SJSA1 (cell line): ENCODE measurements around the gene ARHGEF28. TPM values are rescaled to one million over a fixed set of nuclear protein-coding genes. Genes with fewer than 3 reads are reported as not detected.

Experiments used
- DNase-seq, 2 experiments: peaks; one replicate each; pipeline ENCODE4 v3.0.0-alpha.2; 2015 to 2020; ENCODE audit warnings: low spot score in 2 of 2, low read depth in 1 of 2
- H3K27ac ChIP-seq: fragments of 250-450 bp; sonication (Bioruptor Pico); 2 replicates; pipeline ENCODE4 v1.5.1; 2020; ENCODE audit warnings: mild to moderate bottlenecking, moderate library complexity
- H3K27me3 ChIP-seq: fragments of 250-450 bp; sonication (Bioruptor Pico); replicated peaks from 2 replicates; pipeline ENCODE4 v1.5.1; 2020; ENCODE audit warnings: mild to moderate bottlenecking, moderate library complexity
- H3K36me3 ChIP-seq: fragments of 250-450 bp; sonication (Bioruptor Pico); 2 replicates; pipeline ENCODE4 v1.5.1; 2020; ENCODE audit warnings: mild to moderate bottlenecking
- H3K4me1 ChIP-seq: fragments of 250-450 bp; sonication (Bioruptor Pico); replicated peaks from 2 replicates; pipeline ENCODE4 v1.6.1; 2021; ENCODE audit warnings: mild to moderate bottlenecking
- H3K4me3 ChIP-seq: fragments of 250-450 bp; sonication (Bioruptor Pico); 2 replicates; pipeline ENCODE4 v1.5.1; 2020; ENCODE audit warnings: mild to moderate bottlenecking
- H3K9me3 ChIP-seq: fragments of 250-450 bp; sonication (Bioruptor Pico); replicated peaks from 2 replicates; pipeline ENCODE4 v1.5.1; 2020; ENCODE audit warnings: mild to moderate bottlenecking
- total RNA-seq: library from RNA; depleted of rRNA; stranded (reverse); fragments of >200 nt; shearing (Covaris generic); gene quantifications from 2 replicates; pipeline ENCODE4 v1.2.3, GENCODE V29; 2014

Gene ARHGEF28
- total RNA-seq, 1 experiment from 2014 or later = 20.2 TPM

DNA sequence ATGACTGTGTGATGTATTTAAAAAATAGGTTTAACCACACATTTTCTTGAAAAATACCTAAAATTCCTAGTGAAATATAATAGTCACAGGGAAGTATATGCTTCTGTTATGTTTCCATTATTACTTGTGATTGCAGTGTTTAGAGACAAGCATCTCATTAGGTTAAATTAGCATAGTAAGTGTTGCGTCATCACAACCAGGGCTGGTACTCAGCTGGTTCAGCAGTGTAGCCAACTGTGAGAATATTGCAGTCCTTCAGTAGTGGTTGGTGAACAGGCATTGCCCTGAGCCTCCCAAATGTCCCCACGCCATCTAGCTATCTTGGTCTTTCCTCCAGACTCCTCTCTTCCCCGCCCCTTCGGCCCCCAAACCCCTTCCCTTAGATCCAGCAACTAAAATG, 261.7 kb downstream of the ARHGEF28 start:
- Histone ChIP-seq H3K9me3 (no peaks in the 10 kb centered on the region), H3K27me3 (no peaks in the 10 kb centered on the region), H3K36me3 (peaks cover 37% of the 10 kb centered on the region), H3K27ac (no peak overlapping the region), H3K4me1 (peaks cover 3% of the 10 kb centered on the region), H3K4me3 (no peak overlapping the region)
- no peak for DNase-seq

DNA sequence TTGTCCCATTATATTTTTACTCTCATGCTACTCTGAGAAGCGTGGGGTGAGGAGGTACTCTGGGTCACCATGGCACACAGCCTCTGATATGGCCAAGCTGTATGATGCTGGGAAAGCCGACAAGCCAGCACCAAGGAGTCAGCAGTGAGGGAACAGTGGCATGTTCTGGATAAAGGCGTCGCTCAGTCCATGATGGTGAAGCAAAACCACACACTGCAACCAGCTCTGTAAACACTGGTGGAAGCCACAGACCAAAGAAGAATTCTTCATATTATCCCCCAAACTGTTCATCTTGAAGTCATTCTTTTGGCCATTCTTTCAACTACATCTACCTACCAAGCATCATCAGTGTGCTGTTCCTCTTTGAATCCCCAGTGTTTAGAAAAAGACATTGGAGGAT, 264.6 kb downstream of the ARHGEF28 start:
- Histone ChIP-seq H3K4me1 (peaks cover 23% of the 10 kb centered on the region), H3K36me3 (peaks cover 29% of the 10 kb centered on the region), H3K9me3 (no peaks in the 10 kb centered on the region), H3K4me3 (no peak overlapping the region), H3K27ac (no peak overlapping the region), H3K27me3 (no peaks in the 10 kb centered on the region)
- DNase-seq = no peak

DNA sequence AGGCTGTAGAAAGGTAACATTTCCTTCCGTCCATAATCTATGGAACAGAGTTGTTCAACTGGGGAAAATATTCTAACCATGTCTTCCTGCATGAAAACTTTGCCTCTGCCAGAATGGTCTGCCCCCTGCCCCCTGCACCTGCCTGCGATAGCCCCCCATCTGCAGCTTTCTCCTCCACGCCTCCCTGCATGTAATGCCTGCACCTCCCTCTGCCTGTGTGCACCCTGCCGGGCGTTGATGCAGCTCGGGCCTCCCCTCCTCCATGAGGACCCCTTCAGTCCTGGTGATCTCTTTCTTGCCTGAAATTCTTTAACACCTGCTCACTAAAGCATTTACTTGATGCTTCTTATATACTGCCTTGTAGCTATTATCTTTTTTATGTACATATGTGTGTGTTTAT, 266.2 kb downstream of the ARHGEF28 start:
- Histone ChIP-seq H3K4me1 (peaks cover 23% of the 10 kb centered on the region), H3K9me3 (no peaks in the 10 kb centered on the region), H3K4me3 (no peak overlapping the region), H3K27ac (no peak overlapping the region; the same call in 1 of the 2 replicates), H3K36me3 (peaks cover 15% of the 10 kb centered on the region), H3K27me3 (no peaks in the 10 kb centered on the region)
- no peak for DNase-seq

DNA sequence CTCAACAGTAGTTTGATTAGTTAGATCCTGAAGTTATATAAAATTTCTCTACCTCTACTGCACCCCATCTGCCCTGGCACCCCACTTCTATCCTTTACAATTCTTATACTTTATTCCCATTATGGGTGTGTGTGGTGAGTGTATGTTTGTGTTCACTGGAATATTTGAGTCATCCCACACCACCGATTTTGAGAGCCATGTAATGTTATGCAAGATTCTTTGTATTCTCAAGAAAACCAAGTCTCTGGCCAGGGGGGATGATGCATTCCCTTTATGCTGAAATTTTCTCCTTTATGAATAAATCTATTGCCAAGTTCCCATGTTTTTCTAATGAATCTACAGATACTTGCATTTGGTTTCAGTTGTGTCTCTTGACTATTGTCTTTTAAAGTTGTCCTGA, 266.8 kb downstream of the ARHGEF28 start:
- DNase-seq = peak in 1 of 2 experiments; percentile 49
- H3K27ac ChIP-seq = peak overlapping the region; percentile 52
- peaks cover 15% of the 10 kb centered on the region for H3K36me3 ChIP-seq
- H3K9me3 ChIP-seq = no peaks in the 10 kb centered on the region
- no peak overlapping the region for H3K4me3 ChIP-seq
- H3K27me3 ChIP-seq = no peaks in the 10 kb centered on the region
- peaks cover 23% of the 10 kb centered on the region for H3K4me1 ChIP-seq

DNA sequence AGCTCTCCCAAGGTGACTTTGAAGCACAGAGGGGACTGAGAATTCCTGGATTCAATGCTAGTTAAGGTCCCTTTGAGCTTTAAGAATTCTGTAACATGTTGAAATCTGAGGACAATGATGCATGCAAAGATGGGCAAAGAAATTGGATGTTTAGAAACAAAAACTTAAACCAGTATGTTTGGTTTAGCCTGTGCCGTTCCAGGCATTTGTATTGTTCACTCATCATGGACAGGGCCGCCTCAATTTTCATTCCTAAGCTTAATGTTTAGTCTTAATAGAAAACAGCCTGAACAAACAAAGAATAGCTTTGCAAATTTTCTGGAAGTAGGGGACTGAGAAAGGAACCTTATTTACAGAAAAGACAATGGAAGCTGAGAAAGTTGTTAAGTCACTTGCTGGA, 267.8 kb downstream of the ARHGEF28 start:
- no peaks in the 10 kb centered on the region for H3K9me3 ChIP-seq
- no peaks in the 10 kb centered on the region for H3K27me3 ChIP-seq
- H3K4me1 ChIP-seq = peaks cover 23% of the 10 kb centered on the region
- H3K27ac ChIP-seq = peak overlapping the region; percentile 52
- peak; percentile 52 to 65 for DNase-seq
- H3K4me3 ChIP-seq = no peak overlapping the region
- peaks cover 15% of the 10 kb centered on the region for H3K36me3 ChIP-seq

DNA sequence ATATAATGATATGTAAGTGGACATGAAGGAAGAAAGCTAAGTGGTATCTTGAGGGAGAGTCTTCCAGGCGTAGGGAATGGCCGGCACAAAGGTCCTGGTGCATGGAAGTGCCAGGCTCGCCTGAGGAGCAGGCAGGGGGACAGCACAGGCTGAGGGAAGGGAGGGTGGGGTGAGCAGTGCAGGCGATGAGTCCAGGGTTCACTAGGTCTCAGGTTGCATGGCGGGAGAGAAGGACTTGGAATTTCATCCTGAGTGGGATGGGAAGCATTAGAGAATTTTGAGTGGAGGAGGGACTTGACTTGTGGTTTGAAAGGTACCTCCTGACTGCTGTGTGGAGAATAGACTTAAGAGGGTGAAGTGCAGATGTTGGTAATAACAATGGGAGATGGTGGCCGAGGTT, 268.9 kb downstream of the ARHGEF28 start:
- Histone ChIP-seq H3K27me3 (no peaks in the 10 kb centered on the region), H3K27ac (no peak overlapping the region), H3K4me1 (peaks cover 23% of the 10 kb centered on the region), H3K36me3 (peaks cover 10% of the 10 kb centered on the region), H3K9me3 (no peaks in the 10 kb centered on the region), H3K4me3 (no peak overlapping the region)
- no peak for DNase-seq

DNA sequence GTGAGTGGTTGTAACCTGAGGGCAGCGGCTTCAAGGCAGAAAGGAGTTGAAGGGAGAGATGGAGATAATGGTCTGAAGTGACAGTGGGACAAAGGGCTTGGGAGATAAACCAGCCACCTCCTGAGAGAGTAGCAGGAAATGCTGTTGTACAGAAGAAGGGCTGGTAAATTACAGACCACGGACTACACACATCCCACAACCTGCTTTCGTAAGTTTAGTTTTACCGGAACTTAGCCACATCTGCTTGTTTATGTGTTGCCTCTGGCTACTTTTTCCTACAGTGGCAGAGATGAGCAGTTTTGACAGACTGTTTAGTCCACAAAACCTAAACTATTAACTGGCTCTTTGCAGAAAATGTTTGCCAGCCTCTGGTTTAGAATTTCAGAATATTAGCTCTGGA, 269.5 kb downstream of the ARHGEF28 start:
- Histone ChIP-seq H3K27me3 (no peaks in the 10 kb centered on the region), H3K27ac (no peak overlapping the region), H3K9me3 (no peaks in the 10 kb centered on the region), H3K4me1 (peaks cover 24% of the 10 kb centered on the region), H3K4me3 (no peak overlapping the region), H3K36me3 (peaks cover 10% of the 10 kb centered on the region)
- no peak for DNase-seq

DNA sequence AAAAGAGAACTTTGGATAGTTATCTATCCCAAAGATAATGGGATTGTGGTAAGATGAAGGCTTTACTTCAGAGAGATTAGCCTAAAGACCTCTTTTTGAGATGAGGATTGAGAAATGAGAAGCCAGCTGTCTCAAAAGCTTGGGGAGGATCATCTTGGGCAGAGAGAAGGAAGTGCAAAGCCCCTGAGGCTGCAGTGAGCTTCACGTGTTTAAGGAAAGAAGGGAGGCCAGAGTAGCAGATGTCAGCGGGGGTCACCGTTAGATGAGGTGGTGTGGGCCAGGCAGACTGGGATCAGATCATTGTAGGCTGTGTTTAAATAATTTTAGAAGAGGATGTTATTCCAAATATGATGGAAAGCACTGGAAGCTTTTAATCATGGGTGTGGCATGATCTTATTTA, 270.1 kb downstream of the ARHGEF28 start:
- DNase-seq = no peak
- Histone ChIP-seq H3K36me3 (peaks cover 10% of the 10 kb centered on the region), H3K27ac (no peak overlapping the region), H3K27me3 (no peaks in the 10 kb centered on the region), H3K9me3 (no peaks in the 10 kb centered on the region), H3K4me1 (peaks cover 29% of the 10 kb centered on the region), H3K4me3 (no peak overlapping the region)

DNA sequence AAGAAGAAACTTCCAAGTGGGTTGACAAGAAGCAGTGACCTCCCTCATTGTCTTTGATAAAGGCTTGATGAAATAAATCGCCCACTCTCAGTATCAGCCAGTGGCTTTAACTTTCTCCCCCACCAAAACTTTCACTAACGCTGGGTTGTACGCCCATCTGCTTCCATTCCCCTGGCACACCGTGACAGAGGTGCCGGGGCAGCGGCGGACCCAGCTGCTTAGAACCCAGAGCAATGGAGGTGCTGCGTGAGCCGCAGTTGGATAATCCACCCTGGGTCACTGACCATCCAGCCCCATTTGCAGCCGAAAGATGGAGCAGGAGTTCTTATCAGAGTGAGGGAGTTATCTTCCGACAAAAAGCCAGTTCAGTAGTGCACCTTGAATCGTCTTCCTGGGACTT, 270.7 kb downstream of the ARHGEF28 start:
- Histone ChIP-seq H3K27ac (no peak overlapping the region), H3K4me1 (peaks cover 34% of the 10 kb centered on the region), H3K9me3 (no peaks in the 10 kb centered on the region), H3K4me3 (no peak overlapping the region), H3K36me3 (peaks cover 10% of the 10 kb centered on the region), H3K27me3 (no peaks in the 10 kb centered on the region)
- no peak for DNase-seq

DNA sequence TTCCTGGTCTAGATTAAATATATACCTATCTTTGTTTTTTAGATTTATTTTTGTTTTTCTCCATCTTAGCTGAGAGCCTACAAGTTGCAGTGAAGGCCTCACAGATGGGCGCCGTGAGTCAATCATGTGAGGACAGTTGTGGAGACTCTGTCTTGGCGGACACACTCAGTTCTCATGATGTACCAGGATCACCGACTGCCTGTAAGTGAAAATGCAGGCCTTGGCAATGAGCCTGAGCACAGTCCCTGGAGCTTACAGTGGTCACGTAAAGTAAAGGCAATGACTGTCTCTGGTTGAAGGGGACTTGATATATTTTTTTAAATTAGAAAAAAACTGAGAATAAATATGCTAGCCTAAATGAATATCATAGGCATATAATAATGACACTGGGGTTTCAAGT, 271.9 kb downstream of the ARHGEF28 start:
- Histone ChIP-seq H3K9me3 (no peaks in the 10 kb centered on the region), H3K27me3 (no peaks in the 10 kb centered on the region), H3K4me3 (no peak overlapping the region), H3K36me3 (peaks cover 3% of the 10 kb centered on the region), H3K27ac (no peak overlapping the region), H3K4me1 (peaks cover 35% of the 10 kb centered on the region)
- no peak for DNase-seq

DNA sequence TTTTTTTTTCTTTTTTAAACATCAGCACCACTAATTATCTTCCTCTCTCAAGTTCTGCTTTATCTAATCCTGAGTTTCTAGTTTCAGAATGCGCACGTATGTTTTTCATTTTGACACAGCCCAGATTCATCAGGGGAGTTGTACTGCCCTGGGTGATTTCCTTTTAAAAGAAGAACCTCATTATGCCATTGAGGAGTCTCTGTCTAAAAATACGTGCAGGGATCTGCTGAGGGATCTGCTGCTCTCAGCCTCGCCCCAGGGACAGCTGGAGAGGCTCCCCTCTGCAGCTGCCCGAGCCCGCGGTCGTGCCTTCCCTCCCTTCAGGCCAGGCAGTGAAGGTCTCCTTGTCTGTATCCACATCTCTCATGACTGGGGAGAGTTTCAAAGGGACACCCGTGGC, 273.1 kb downstream of the ARHGEF28 start:
- no peak for DNase-seq
- no peak overlapping the region for H3K4me3 ChIP-seq
- no peak overlapping the region for H3K27ac ChIP-seq
- H3K9me3 ChIP-seq = no peaks in the 10 kb centered on the region
- no peaks in the 10 kb centered on the region for H3K27me3 ChIP-seq
- peaks cover 23% of the 10 kb centered on the region for H3K4me1 ChIP-seq
- peaks cover 8% of the 10 kb centered on the region for H3K36me3 ChIP-seq

DNA sequence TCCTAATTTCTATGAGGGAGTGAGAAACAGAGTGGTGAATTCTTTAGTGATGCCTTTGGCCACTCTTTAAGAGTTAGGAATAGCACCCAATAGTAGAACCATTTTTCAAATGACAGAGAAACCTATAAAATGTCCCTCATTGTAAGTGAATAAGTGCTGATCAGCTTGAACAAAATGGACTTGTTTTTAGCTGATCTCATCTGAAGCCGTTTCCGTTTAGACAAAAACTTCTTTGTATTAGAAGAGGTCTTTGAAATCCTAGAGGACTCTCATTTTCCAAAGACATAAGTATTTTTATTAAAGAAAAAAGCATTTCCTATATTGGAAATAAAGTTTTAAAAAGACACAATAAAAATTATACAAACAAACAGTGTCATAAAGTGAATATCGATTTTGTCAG, 273.9 kb downstream of the ARHGEF28 start:
- DNase-seq = no peak
- Histone ChIP-seq H3K36me3 (peaks cover 14% of the 10 kb centered on the region), H3K9me3 (no peaks in the 10 kb centered on the region), H3K27ac (no peak overlapping the region), H3K27me3 (no peaks in the 10 kb centered on the region), H3K4me3 (no peak overlapping the region), H3K4me1 (peaks cover 17% of the 10 kb centered on the region)

DNA sequence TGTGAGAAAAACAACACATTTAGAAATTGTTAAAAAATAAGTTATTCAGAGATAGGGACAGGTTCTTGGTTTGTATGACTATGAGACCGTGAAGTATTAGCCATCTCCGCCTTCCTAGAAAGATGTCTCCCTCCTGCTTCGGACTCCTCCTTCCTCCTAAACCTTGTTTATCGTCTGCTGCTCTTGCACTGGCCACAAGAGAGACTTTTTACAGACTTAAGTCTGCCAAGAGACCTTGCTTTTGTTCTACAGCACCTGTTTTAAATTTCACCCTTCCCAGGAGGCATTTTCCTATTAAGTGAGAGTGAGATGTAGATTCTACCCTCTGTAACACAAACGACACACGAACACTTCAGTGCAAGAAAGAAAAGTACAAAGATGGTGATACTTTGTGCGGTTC, 274.6 kb downstream of the ARHGEF28 start:
- no peak overlapping the region; the same call in 1 of the 2 replicates for H3K4me3 ChIP-seq
- H3K27me3 ChIP-seq = no peaks in the 10 kb centered on the region
- H3K4me1 ChIP-seq = peaks cover 17% of the 10 kb centered on the region
- peak overlapping the region; percentile 86 for H3K27ac ChIP-seq
- peaks cover 14% of the 10 kb centered on the region for H3K36me3 ChIP-seq
- DNase-seq = no peak
- H3K9me3 ChIP-seq = no peaks in the 10 kb centered on the region

DNA sequence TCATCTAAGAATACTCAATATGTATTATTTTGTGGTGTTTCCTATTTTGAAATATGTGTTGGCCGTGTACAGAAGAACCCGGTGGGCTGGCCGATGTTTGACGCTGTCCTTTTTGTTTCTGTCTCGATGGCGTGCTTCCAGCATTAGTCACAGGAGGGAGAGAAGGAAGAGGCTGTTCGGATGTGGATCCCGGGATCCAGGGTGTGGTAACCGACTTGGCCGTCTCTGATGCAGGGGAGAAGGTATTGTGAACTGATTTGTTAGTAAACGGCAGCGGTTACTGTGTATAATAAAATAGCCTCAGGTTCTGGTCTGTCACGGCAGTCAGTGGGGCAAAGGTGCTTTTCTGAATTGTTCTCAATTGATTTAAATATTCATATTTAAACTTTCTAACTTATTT, 275.0 kb downstream of the ARHGEF28 start:
- Histone ChIP-seq H3K9me3 (no peaks in the 10 kb centered on the region), H3K27me3 (no peaks in the 10 kb centered on the region), H3K27ac (peak overlapping the region; percentile 86), H3K36me3 (peaks cover 14% of the 10 kb centered on the region), H3K4me1 (peaks cover 17% of the 10 kb centered on the region), H3K4me3 (peak overlapping the region; percentile 18)
- DNase-seq = peak; percentile 92 to 95

DNA sequence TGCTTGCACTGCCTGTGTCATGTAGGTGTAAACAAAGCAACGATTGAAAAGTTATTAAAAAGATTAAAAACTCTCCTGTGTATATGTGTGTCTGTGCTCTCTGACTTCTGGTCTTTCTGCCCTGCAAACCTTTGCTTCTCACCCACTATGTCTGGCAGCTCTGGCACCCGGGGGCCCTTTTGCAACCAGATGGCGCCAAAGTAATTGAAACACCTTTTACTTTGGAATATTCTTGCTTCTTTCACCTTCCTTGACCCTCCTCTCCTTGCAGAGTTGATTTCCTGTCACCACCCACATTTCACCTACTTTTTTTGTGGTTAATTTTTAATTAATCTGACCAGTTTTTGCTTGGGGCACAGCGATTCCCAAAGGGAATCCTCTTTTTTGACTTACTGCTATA, 275.5 kb downstream of the ARHGEF28 start:
- no peak for DNase-seq
- Histone ChIP-seq H3K27me3 (no peaks in the 10 kb centered on the region), H3K4me3 (peak overlapping the region; percentile 18), H3K4me1 (peaks cover 17% of the 10 kb centered on the region), H3K9me3 (no peaks in the 10 kb centered on the region), H3K36me3 (peaks cover 16% of the 10 kb centered on the region), H3K27ac (peak overlapping the region; percentile 86)
